Measurements from ENCODE around the gene ZC2HC1B. TPM values are rescaled to one million over a fixed set of nuclear protein-coding genes. Genes with fewer than 3 reads are reported as not detected.

ZC2HC1B gene
- total and polyA plus RNA-seq, 4 donors = not detected

GRCh38 chr6:143949535-143949934, 85.3 kb downstream of the ZC2HC1B start:
- Histone ChIP-seq H3K4me1 (ENCODE audit: control insufficient read depth in 4 of 4, insufficient read depth in 4 of 4, low read length in 3 of 4) (no peaks in the 10 kb centered on the region), H3K9ac (ENCODE audit: low read depth in 1 of 2, low read length in 2 of 2) (no peak overlapping the region), H3K9me3 (ENCODE audit: control insufficient read depth in 4 of 4, low read length in 3 of 4) (peaks cover 0 to 2% (median 0%) of the 10 kb centered on the region in 4 donors), H3K36me3 (ENCODE audit: control insufficient read depth in 4 of 4, insufficient read depth in 3 of 4, low read depth in 1 of 4, low read length in 3 of 4) (no peaks in the 10 kb centered on the region), H3K4me3 (ENCODE audit: low read depth in 1 of 3, low read length in 3 of 3) (no peak overlapping the region), H3K27ac (ENCODE audit: low read depth in 1 of 2, low read length in 2 of 2) (no peak overlapping the region), H3K27me3 (ENCODE audit: control insufficient read depth in 4 of 4, insufficient read depth in 4 of 4, low read length in 3 of 4) (no peaks in the 10 kb centered on the region)
- TF ChIP-seq ATF3 (IDR thresholded peaks at IDR 0.05) = no peak
- TF ChIP-seq HNF4G (IDR thresholded peaks at IDR 0.05) = no peak
- no peak for TF ChIP-seq MAX (IDR thresholded peaks at IDR 0.05)
- no peak for TF ChIP-seq NR2F2 (IDR thresholded peaks at IDR 0.05)
- no peak for TF ChIP-seq HNF4A (conservative IDR thresholded peaks at IDR 0.05)
- no peak for TF ChIP-seq CTCF (IDR thresholded peaks at IDR 0.05; ENCODE audit: low read depth, low read length, missing input control)
- TF ChIP-seq RXRA (IDR thresholded peaks at IDR 0.05) = no peak
- TF ChIP-seq YY1 (IDR thresholded peaks at IDR 0.05) = no peak
- no peak for TF ChIP-seq ZBTB33 (IDR thresholded peaks at IDR 0.05)
- no peak for TF ChIP-seq GABPA (IDR thresholded peaks at IDR 0.05 in 1 of 2, conservative IDR thresholded peaks at IDR 0.05 in 1 of 2)
- TF ChIP-seq EGR1 (IDR thresholded peaks at IDR 0.05; ENCODE audit: low read depth in 2 of 2) = no peak
- TF ChIP-seq SP1 (IDR thresholded peaks at IDR 0.05) = no peak
- no peak for TF ChIP-seq RAD21 (IDR thresholded peaks at IDR 0.05)
- TF ChIP-seq REST (IDR thresholded peaks at IDR 0.05) = no peak
- TF ChIP-seq TAF1 (conservative IDR thresholded peaks at IDR 0.05) = no peak
- TF ChIP-seq FOXA1 (IDR thresholded peaks at IDR 0.05) = no peak
- TF ChIP-seq FOXA2 (IDR thresholded peaks at IDR 0.05) = no peak
- TF ChIP-seq JUND (IDR thresholded peaks at IDR 0.05) = no peak
- no peak for DNase-seq (ENCODE audit: low spot score)
- 77% methylated on average over 1 of the region's 1 CpG for WGBS

All from liver (tissue), 9 donors.